Panc1 (cell line): ENCODE measurements around the gene DLG2. TPM values are rescaled to one million over a fixed set of nuclear protein-coding genes. Genes with fewer than 3 reads are reported as not detected.

ENCODE experiments used
- ATAC-seq: fragments of 200-7000 bp; cut with Tn5 transposase; 2 replicates; pipeline ENCODE4 v1.9.1; 2020; ENCODE audit warnings: mild to moderate bottlenecking, moderate library complexity
- BruUV-seq: library from RNA; stranded (reverse); fragments of 400-500 nt; replicated peaks from 2 replicates; lab custom pipeline; 2021; lab: Mats Ljungman, UMichigan
- CTCF ChIA-PET: fragments of 300-600 bp; sonication (Branson Sonifier 250); formaldehyde crosslinking; loops from one replicate; lab custom pipeline; 2022; ENCODE audit warnings: antibody characterized with exemption; lab: Charles Lee
- POLR2A ChIA-PET: fragments of 300-600 bp; sonication (Branson Sonifier 250); formaldehyde crosslinking; loops from one replicate; lab custom pipeline; 2022; ENCODE audit warnings: antibody characterized with exemption; lab: Charles Lee
- DNase-seq: peaks from one replicate; pipeline ENCODE4 v3.0.0-alpha.2; 2010; ENCODE audit warnings: low read depth, low spot score
- H3K27ac ChIP-seq: 2 replicates; pipeline ENCODE4 v1.5.1; 2011; ENCODE audit warnings: mild to moderate bottlenecking, low read length, inconsistent platforms
- H3K27me3 ChIP-seq: fragments of 200-500 bp; sonication (Bioruptor generic); 2 replicates; pipeline ENCODE4 v1.6.0; 2014; ENCODE audit warnings: low read length, inconsistent platforms; ENCODE audit not compliant: control insufficient read depth, insufficient read depth
- H3K36me3 ChIP-seq: fragments of 200-500 bp; sonication (Bioruptor generic); 2 replicates; pipeline ENCODE4 v1.5.1; 2014; ENCODE audit warnings: inconsistent platforms, mild to moderate bottlenecking, low read length, moderate library complexity; ENCODE audit not compliant: control insufficient read depth, insufficient read depth
- H3K4me1 ChIP-seq: 2 replicates; pipeline ENCODE4 v1.5.1; 2011; ENCODE audit warnings: inconsistent platforms, mild to moderate bottlenecking, low read length, moderate library complexity; ENCODE audit not compliant: control insufficient read depth, insufficient read depth
- H3K4me3 ChIP-seq, 2 experiments: 2 replicates each; pipeline ENCODE4 v1.5.1; 2011 to 2012; ENCODE audit warnings: low read depth in 2 of 2, low read length in 2 of 2, mild to moderate bottlenecking in 2 of 2, inconsistent platforms in 1 of 2, moderate library complexity in 1 of 2
- H3K9me3 ChIP-seq: fragments of 200-500 bp; sonication (Bioruptor generic); 2 replicates; pipeline ENCODE4 v1.5.1; 2014; ENCODE audit warnings: low read depth, mild to moderate bottlenecking, inconsistent platforms, low read length, moderate library complexity; ENCODE audit not compliant: control insufficient read depth, insufficient read depth
- CTCF ChIP-seq: fragments of 450-650 bp; IDR thresholded peaks from 2 replicates; pipeline ENCODE4 v1.5.1; 2017; ENCODE audit warnings: mild to moderate bottlenecking
- POLR2AphosphoS5 ChIP-seq: IDR thresholded peaks from 2 replicates; pipeline ENCODE4 v1.6.1; 2012; ENCODE audit warnings: mild to moderate bottlenecking, low read depth, low read length, moderate library complexity
- REST ChIP-seq, 2 experiments: IDR thresholded peaks; 2 replicates each; pipeline ENCODE4 v1.6.1; 2011 to 2012; ENCODE audit warnings: low read depth in 2 of 2, control low read depth in 1 of 2, low read length in 1 of 2, mild to moderate bottlenecking in 1 of 2, moderate library complexity in 1 of 2; ENCODE audit not compliant: insufficient read depth in 1 of 2
- SIN3A ChIP-seq: IDR thresholded peaks from 2 replicates; pipeline ENCODE4 v1.6.1; 2012; ENCODE audit warnings: low read depth, mild to moderate bottlenecking, low read length, moderate library complexity, borderline replicate concordance; ENCODE audit not compliant: insufficient read depth
- TCF7L2 ChIP-seq: IDR thresholded peaks from 2 replicates; pipeline ENCODE4 v1.6.1; 2011; ENCODE audit warnings: mild to moderate bottlenecking, low read depth, low read length, inconsistent platforms
- in situ Hi-C: cut with HindIII; loops from 2 replicates; pipeline ENCODE4 v1.10.0; 2016; ENCODE audit warnings: low sequenced_read_pairs, low pct_unique_long_range_greater_than_20kb
- intact Hi-C: fragments of 100-400 bp; cut with micrococcal nuclease; formaldehyde crosslinking; loops from one replicate; pipeline ENCODE4 v1.10.0; 2022; ENCODE audit not compliant: unreplicated experiment
- total RNA-seq: library from RNA; stranded (reverse); gene quantifications from one replicate; pipeline ENCODE4 v1.2.1, GENCODE V29; 2021; ENCODE audit not compliant: unreplicated experiment

Gene DLG2
- total RNA-seq, 1 experiment from 2014 or later, result 4.2 TPM

- Histone ChIP-seq H3K27me3 (no peaks in the 10 kb centered on the region), H3K4me3 (no peak overlapping the region), H3K9me3 (no peaks in the 10 kb centered on the region), H3K27ac (no peak overlapping the region), H3K36me3 (no peaks in the 10 kb centered on the region), H3K4me1 (no peaks in the 10 kb centered on the region)
- ChIA-PET POLR2A (no interaction called here), CTCF (no interaction called here)
- TF ChIP-seq REST (IDR thresholded peaks at IDR 0.05; ENCODE audit: insufficient read depth in 1 of 2, low read depth in 2 of 2, low read length in 1 of 2) (no peak), CTCF (no peak), POLR2AphosphoS5 (no peak), TCF7L2 (no peak), SIN3A (no peak)
- intact Hi-C loops (no loop called here), in situ Hi-C loops (no loop called here)
- ATAC-seq, result no peak
- no peak for DNase-seq
- no TSS peak for BruUV-seq
These were observed 875.8 kb downstream of the DLG2 start for GRCh38 chr11:84751371-84751770.

GRCh38 chr11:84747871-84748270, 879.3 kb downstream of the DLG2 start:
- no peak overlapping the region for H3K4me3 ChIP-seq
- ATAC-seq (no peak), DNase-seq (no peak)
- in situ Hi-C loops, result no loop called here
- H3K27ac ChIP-seq, result no peak overlapping the region
- no TSS peak for BruUV-seq
- H3K4me1 ChIP-seq, result no peaks in the 10 kb centered on the region
- H3K27me3 ChIP-seq, result no peaks in the 10 kb centered on the region
- H3K9me3 ChIP-seq, result no peaks in the 10 kb centered on the region
- CTCF ChIA-PET, result no interaction called here
- intact Hi-C loops, result no loop called here
- H3K36me3 ChIP-seq, result no peaks in the 10 kb centered on the region
- POLR2A ChIA-PET, result no interaction called here
- no peak for TF ChIP-seq CTCF
- TF ChIP-seq TCF7L2, result no peak
- no peak for TF ChIP-seq POLR2AphosphoS5
- TF ChIP-seq SIN3A, result no peak
- TF ChIP-seq REST (IDR thresholded peaks at IDR 0.05; ENCODE audit: insufficient read depth in 1 of 2, low read depth in 2 of 2, low read length in 1 of 2), result no peak
